ENCODE results near the gene CHIA.
A peak's percentile ranks its signal among the peaks of the same experiment; 100 is the strongest.
"Not testable (repeated sequence)": the region's sequence is repeated elsewhere in the genome, so short reads cannot be mapped to it uniquely, and the experiment has no call there.

The CHIA gene

GRCh38 chr1:111323231-111323630, 32.6 kb downstream of the CHIA start:
- Histone ChIP-seq H3K79me2 (ENCODE audit: insufficient read depth, low read length) (no peaks in the 10 kb centered on the region), H3K9me3 (ENCODE audit: insufficient read depth, low read length, severe bottlenecking) (no peaks in the 10 kb centered on the region), H4K20me1 (ENCODE audit: insufficient read depth, low read length) (no peaks in the 10 kb centered on the region), H3K4me3 (ENCODE audit: low read depth in 1 of 2, low read length in 2 of 2) (no peak overlapping the region), H2AFZ (ENCODE audit: low read depth, low read length) (no peak overlapping the region), H3K4me2 (ENCODE audit: insufficient read depth, low read length) (no peak overlapping the region), H3K27ac (ENCODE audit: low read length) (no peak overlapping the region), H3K4me1 (ENCODE audit: insufficient read depth, low read length) (peaks cover 14% of the 10 kb centered on the region), H3K27me3 (ENCODE audit: insufficient read depth, low read length, poor library complexity) (no peaks in the 10 kb centered on the region), H3K9ac (ENCODE audit: low read depth, low read length) (no peak overlapping the region), H3K36me3 (ENCODE audit: insufficient read depth, low read length) (no peaks in the 10 kb centered on the region)
- TF ChIP-seq EZH2 (IDR thresholded peaks at IDR 0.05; ENCODE audit: borderline replicate concordance, low read depth, low read length, severe bottlenecking) (no peak), CTCF (IDR thresholded peaks at IDR 0.05; ENCODE audit: borderline replicate concordance, extremely low read depth, low read length, poor library complexity, severe bottlenecking) (no peak)
- ATAC-seq (ENCODE audit: insufficient read depth, low read depth) (no peak), DNase-seq (no peak)

- Histone ChIP-seq H3K4me3 (ENCODE audit: low read depth in 1 of 2, low read length in 2 of 2) (no peak overlapping the region), H3K4me1 (ENCODE audit: insufficient read depth, low read length) (no peaks in the 10 kb centered on the region), H3K36me3 (ENCODE audit: insufficient read depth, low read length) (no peaks in the 10 kb centered on the region), H3K27ac (ENCODE audit: low read length) (no peak overlapping the region), H3K9me3 (ENCODE audit: insufficient read depth, low read length, severe bottlenecking) (peaks cover 13% of the 10 kb centered on the region), H4K20me1 (ENCODE audit: insufficient read depth, low read length) (no peaks in the 10 kb centered on the region), H3K4me2 (ENCODE audit: insufficient read depth, low read length) (no peak overlapping the region), H3K9ac (ENCODE audit: low read depth, low read length) (no peak overlapping the region), H3K27me3 (ENCODE audit: insufficient read depth, low read length, poor library complexity) (no peaks in the 10 kb centered on the region), H3K79me2 (ENCODE audit: insufficient read depth, low read length) (no peaks in the 10 kb centered on the region), H2AFZ (ENCODE audit: low read depth, low read length) (no peak overlapping the region)
- DNase-seq (no peak), ATAC-seq (ENCODE audit: insufficient read depth, low read depth) (no peak)
- TF ChIP-seq CTCF (IDR thresholded peaks at IDR 0.05; ENCODE audit: borderline replicate concordance, extremely low read depth, low read length, poor library complexity, severe bottlenecking) = no peak
- TF ChIP-seq EZH2 (IDR thresholded peaks at IDR 0.05; ENCODE audit: borderline replicate concordance, low read depth, low read length, severe bottlenecking) = no peak
Measured at GRCh38 chr1:111332190-111332589, 41.5 kb downstream of the CHIA start.

GRCh38 chr1:111334169-111334568, 43.5 kb downstream of the CHIA start:
- TF ChIP-seq CTCF (IDR thresholded peaks at IDR 0.05; ENCODE audit: borderline replicate concordance, extremely low read depth, low read length, poor library complexity, severe bottlenecking) = peak; percentile 73
- no peak for TF ChIP-seq EZH2 (IDR thresholded peaks at IDR 0.05; ENCODE audit: borderline replicate concordance, low read depth, low read length, severe bottlenecking)
- H3K9ac ChIP-seq (ENCODE audit: low read depth, low read length) = no peak overlapping the region
- no peaks in the 10 kb centered on the region for H3K4me1 ChIP-seq (ENCODE audit: insufficient read depth, low read length)
- ATAC-seq (ENCODE audit: insufficient read depth, low read depth) (peak; percentile 78), DNase-seq (peak; percentile 60)
- H3K27ac ChIP-seq (ENCODE audit: low read length) = no peak overlapping the region
- H4K20me1 ChIP-seq (ENCODE audit: insufficient read depth, low read length) = no peaks in the 10 kb centered on the region
- no peaks in the 10 kb centered on the region for H3K36me3 ChIP-seq (ENCODE audit: insufficient read depth, low read length)
- no peak overlapping the region for H3K4me3 ChIP-seq (ENCODE audit: low read depth in 1 of 2, low read length in 2 of 2)
- H3K9me3 ChIP-seq (ENCODE audit: insufficient read depth, low read length, severe bottlenecking) = peaks cover 7% of the 10 kb centered on the region
- H3K27me3 ChIP-seq (ENCODE audit: insufficient read depth, low read length, poor library complexity) = no peaks in the 10 kb centered on the region
- no peak overlapping the region for H3K4me2 ChIP-seq (ENCODE audit: insufficient read depth, low read length)
- no peaks in the 10 kb centered on the region for H3K79me2 ChIP-seq (ENCODE audit: insufficient read depth, low read length)
- no peak overlapping the region for H2AFZ ChIP-seq (ENCODE audit: low read depth, low read length)

GRCh38 chr1:111335214-111335877, 44.7 kb downstream of the CHIA start:
- DNase-seq = not testable (repeated sequence)

GRCh38 chr1:111338849-111339248, 48.2 kb downstream of the CHIA start:
- H3K9me3 ChIP-seq (ENCODE audit: insufficient read depth, low read length, severe bottlenecking); H3K36me3 ChIP-seq (ENCODE audit: insufficient read depth, low read length); H3K27me3 ChIP-seq (ENCODE audit: insufficient read depth, low read length, poor library complexity); H3K4me3 ChIP-seq (ENCODE audit: low read depth in 1 of 2, low read length in 2 of 2); DNase-seq; H3K9ac ChIP-seq (ENCODE audit: low read depth, low read length); H2AFZ ChIP-seq (ENCODE audit: low read depth, low read length); H3K79me2 ChIP-seq (ENCODE audit: insufficient read depth, low read length); H3K4me1 ChIP-seq (ENCODE audit: insufficient read depth, low read length); H3K4me2 ChIP-seq (ENCODE audit: insufficient read depth, low read length); ATAC-seq (ENCODE audit: insufficient read depth, low read depth); H3K27ac ChIP-seq (ENCODE audit: low read length); H4K20me1 ChIP-seq (ENCODE audit: insufficient read depth, low read length): not testable (repeated sequence)

More at GRCh38 chr1:111335214-111335877, 44.7 kb downstream of the CHIA start:
- H3K4me1 ChIP-seq (ENCODE audit: insufficient read depth, low read length); H3K36me3 ChIP-seq (ENCODE audit: insufficient read depth, low read length); H2AFZ ChIP-seq (ENCODE audit: low read depth, low read length); H3K9me3 ChIP-seq (ENCODE audit: insufficient read depth, low read length, severe bottlenecking); H3K27me3 ChIP-seq (ENCODE audit: insufficient read depth, low read length, poor library complexity); H3K9ac ChIP-seq (ENCODE audit: low read depth, low read length); H3K4me2 ChIP-seq (ENCODE audit: insufficient read depth, low read length); H4K20me1 ChIP-seq (ENCODE audit: insufficient read depth, low read length); ATAC-seq (ENCODE audit: insufficient read depth, low read depth); H3K4me3 ChIP-seq (ENCODE audit: low read depth in 1 of 2, low read length in 2 of 2); H3K79me2 ChIP-seq (ENCODE audit: insufficient read depth, low read length); H3K27ac ChIP-seq (ENCODE audit: low read length): not testable (repeated sequence)
